Body of pancreas (tissue), 4 donors: ENCODE measurements around the gene PTPRM. TPM values are rescaled to one million over a fixed set of nuclear protein-coding genes. Genes with fewer than 3 reads are reported as not detected.

ENCODE experiments used
- ATAC-seq: fragments of 150-250 bp; one replicate; pipeline ENCODE4 v1.9.1; 2016
- DNase-seq, 4 donors: peaks; one replicate each; pipeline ENCODE4 v3.0.0-alpha.2; 2019
- H3K27ac ChIP-seq, 4 donors: fragments of 200-600 bp; sonication (generic); 1 replicate in 3 of 4; 2 replicates in 1 of 4; pipeline versions ENCODE4 v1.5.1 to v1.6.1; 2016 to 2019; ENCODE audit warnings: mild to moderate bottlenecking in 1 of 4, mixed read lengths in 1 of 4, moderate library complexity in 1 of 4
- H3K27me3 ChIP-seq, 2 donors: fragments of 200-600 bp; sonication (generic); one replicate each; pipeline ENCODE4 v1.6.0; 2016; ENCODE audit warnings: mild to moderate bottlenecking in 1 of 2
- H3K36me3 ChIP-seq, 2 donors: fragments of 200-600 bp; sonication (generic); replicated peaks in 1 of 2; 2 replicates each; pipeline ENCODE4 v1.5.1; 2016; ENCODE audit warnings: low read depth in 2 of 2; ENCODE audit not compliant: insufficient read depth in 1 of 2
- H3K4me1 ChIP-seq: fragments of 200-600 bp; sonication (generic); one replicate; pipeline ENCODE4 v1.6.0; 2016
- H3K4me3 ChIP-seq, 2 donors: fragments of 200-600 bp; sonication (generic); 1 replicate in 1 of 2; 2 replicates in 1 of 2; pipeline ENCODE4 v1.5.1; 2016 to 2019
- H3K9me3 ChIP-seq, 3 donors: fragments of 200-600 bp; sonication (generic); 1 replicate in 2 of 3; 2 replicates in 1 of 3; pipeline ENCODE4 v1.5.1; 2016
- POLR2A ChIP-seq, 3 donors: fragments of 450-650 bp; IDR thresholded peaks; one replicate each; pipeline ENCODE4 v1.6.1; 2016; ENCODE audit warnings: antibody characterized with exemption in 3 of 3, mild to moderate bottlenecking in 2 of 3
- WGBS, 2 donors: methylation state at CpG; one replicate each; pipeline ENCODE4 v1.1.5; 2017; 5-methylcytosine and 5-hydroxymethylcytosine counted together
- intact Hi-C: fragments of 100-400 bp; cut with DNase I; formaldehyde crosslinking; loops from one replicate; pipeline ENCODE4 v1.15.1; 2023
- total RNA-seq, 2 donors: library from RNA; depleted of rRNA; stranded (reverse); fragments of >200 nt; gene quantifications; one replicate each; pipeline ENCODE4 v1.1.0, GENCODE V29; 2016
- TF ChIP-seq, protein P1 (sequence below), 7 experiments: fragments of 450-650 bp in 4 of 7; fragments of 200-600 bp in 3 of 7; sonication (generic) in 3 of 7; IDR thresholded peaks; one replicate each; pipeline ENCODE4 v1.5.1; 2016 to 2019; ENCODE audit warnings: antibody characterized with exemption in 7 of 7

PTPRM gene
- total RNA-seq, 2 donors from 2014 or later = 38.2 to 48.0 TPM

DNA sequence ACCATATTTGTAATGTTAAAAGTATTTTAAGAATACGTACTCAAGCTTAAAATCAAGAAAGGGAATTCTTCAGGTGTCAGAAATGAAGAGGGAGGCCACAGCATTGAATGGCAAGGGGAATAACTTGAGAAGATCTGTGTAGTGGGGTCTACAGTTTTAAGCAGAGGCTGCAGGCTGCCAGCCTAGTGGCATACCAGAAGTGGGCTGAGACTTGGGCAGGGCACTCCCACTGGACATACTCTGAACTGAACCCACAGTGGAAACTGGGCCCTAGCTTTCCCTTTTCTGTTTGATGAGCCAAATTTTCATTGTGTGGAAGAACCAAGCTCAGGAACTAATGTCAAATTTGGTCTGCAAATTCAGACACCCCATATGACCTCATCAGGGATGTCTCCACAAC lies 238.8 kb downstream of the PTPRM start:
- H3K9me3 ChIP-seq = no peaks in the 10 kb centered on the region
- H3K36me3 ChIP-seq = no peaks in the 10 kb centered on the region
- H3K4me1 ChIP-seq = no peaks in the 10 kb centered on the region
- no peak for DNase-seq
- intact Hi-C loops = no loop called here
- no peak for ATAC-seq
- no peaks in the 10 kb centered on the region for H3K27me3 ChIP-seq
- TF ChIP-seq, protein P1, sequence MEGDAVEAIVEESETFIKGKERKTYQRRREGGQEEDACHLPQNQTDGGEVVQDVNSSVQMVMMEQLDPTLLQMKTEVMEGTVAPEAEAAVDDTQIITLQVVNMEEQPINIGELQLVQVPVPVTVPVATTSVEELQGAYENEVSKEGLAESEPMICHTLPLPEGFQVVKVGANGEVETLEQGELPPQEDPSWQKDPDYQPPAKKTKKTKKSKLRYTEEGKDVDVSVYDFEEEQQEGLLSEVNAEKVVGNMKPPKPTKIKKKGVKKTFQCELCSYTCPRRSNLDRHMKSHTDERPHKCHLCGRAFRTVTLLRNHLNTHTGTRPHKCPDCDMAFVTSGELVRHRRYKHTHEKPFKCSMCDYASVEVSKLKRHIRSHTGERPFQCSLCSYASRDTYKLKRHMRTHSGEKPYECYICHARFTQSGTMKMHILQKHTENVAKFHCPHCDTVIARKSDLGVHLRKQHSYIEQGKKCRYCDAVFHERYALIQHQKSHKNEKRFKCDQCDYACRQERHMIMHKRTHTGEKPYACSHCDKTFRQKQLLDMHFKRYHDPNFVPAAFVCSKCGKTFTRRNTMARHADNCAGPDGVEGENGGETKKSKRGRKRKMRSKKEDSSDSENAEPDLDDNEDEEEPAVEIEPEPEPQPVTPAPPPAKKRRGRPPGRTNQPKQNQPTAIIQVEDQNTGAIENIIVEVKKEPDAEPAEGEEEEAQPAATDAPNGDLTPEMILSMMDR (IDR thresholded peaks at IDR 0.05) = no peak
- no peak for TF ChIP-seq POLR2A (IDR thresholded peaks at IDR 0.05)
- H3K4me3 ChIP-seq = no peak overlapping the region
- H3K27ac ChIP-seq = no peak overlapping the region
- 93 to 96% methylated on average over 1 of the region's 1 CpG for WGBS, 2 donors

DNA sequence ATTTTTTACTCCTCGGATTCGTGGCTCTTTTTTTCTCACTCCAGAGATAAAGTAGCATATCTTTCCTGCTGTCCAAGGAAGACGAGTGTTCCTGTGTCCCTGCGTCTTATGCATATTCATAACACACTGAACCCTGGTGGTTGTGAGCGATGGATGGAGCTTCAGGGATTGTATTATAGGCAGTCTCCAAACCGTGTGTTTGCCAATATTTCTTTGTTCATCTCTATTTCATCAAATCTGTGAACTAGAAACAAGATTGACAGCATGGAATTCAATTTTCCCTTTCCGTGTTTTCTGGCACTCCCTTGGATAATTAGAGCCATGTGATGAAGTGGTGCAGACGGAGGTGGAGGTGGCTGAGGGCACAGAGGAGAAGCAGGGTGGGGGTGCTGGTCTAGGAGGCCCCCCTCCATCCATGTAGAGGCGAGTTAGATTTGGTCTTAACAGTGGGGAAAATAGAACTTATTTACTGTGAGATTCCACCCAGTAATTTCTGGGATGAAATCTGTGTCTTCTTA lies 240.9 kb downstream of the PTPRM start:
- WGBS, 2 donors = 80 to 81% methylated on average over 9 of the region's 9 CpGs
- Histone ChIP-seq H3K4me1 (peaks cover 4% of the 10 kb centered on the region), H3K27ac (no peak overlapping the region), H3K36me3 (no peaks in the 10 kb centered on the region), H3K4me3 (no peak overlapping the region), H3K9me3 (no peaks in the 10 kb centered on the region), H3K27me3 (no peaks in the 10 kb centered on the region)
- no peak for TF ChIP-seq POLR2A (IDR thresholded peaks at IDR 0.05)
- TF ChIP-seq, protein P1 (IDR thresholded peaks at IDR 0.05) = no peak
- DNase-seq (no peak), ATAC-seq (no peak)
- intact Hi-C loops = no loop called here

DNA sequence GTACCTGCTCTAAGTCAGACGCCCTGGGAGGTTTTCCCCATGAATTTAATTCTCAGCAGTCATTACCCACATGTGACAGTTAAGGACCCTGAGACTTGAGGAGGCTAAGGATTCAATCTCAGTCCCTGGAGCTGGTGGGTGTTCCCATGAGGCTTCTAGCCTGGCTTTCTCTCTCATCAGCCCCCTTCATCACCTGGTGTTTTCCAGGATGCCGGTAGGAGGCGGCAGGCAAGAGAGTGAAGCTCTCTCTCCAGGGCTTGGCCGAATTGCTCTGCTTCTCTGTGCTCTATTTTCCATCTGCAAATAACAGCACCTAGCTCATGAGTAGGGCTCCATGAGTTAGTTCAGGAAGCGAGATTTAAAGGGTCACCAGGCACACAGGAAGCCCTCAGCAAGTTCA lies 241.9 kb downstream of the PTPRM start:
- H3K4me1 ChIP-seq = peaks cover 5% of the 10 kb centered on the region
- no peak overlapping the region for H3K27ac ChIP-seq
- 87 to 92% methylated on average over 5 of the region's 5 CpGs for WGBS, 2 donors
- DNase-seq (no peak), ATAC-seq (no peak)
- intact Hi-C loops = no loop called here
- H3K9me3 ChIP-seq = peaks cover 0 to under 1% (median 0%) of the 10 kb centered on the region in 3 donors
- no peaks in the 10 kb centered on the region for H3K36me3 ChIP-seq
- no peaks in the 10 kb centered on the region for H3K27me3 ChIP-seq
- TF ChIP-seq, protein P1 (IDR thresholded peaks at IDR 0.05) = no peak
- TF ChIP-seq POLR2A (IDR thresholded peaks at IDR 0.05) = no peak
- H3K4me3 ChIP-seq = no peak overlapping the region

DNA sequence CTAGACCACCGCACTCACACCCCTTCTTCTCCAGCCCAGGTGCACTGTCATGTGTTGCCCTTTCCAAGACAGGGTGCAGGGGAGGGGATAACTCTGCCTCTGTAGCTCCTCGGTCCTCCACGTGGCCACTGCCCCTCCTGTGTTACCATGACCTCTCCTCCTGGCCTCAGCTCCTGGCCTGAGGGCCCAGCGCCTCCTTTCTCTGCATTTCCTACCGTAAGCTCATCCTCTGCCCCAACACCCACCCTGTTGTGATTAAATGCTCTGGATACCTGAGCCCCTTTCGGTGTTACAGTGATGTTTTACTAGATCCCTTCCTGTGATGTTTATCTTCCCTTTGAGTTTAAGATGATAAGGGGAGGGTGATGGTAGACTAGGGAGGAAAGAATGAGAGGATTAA lies 242.3 kb downstream of the PTPRM start:
- 92 to 98% methylated on average over 6 of the region's 6 CpGs for WGBS, 2 donors
- DNase-seq = no peak

DNA sequence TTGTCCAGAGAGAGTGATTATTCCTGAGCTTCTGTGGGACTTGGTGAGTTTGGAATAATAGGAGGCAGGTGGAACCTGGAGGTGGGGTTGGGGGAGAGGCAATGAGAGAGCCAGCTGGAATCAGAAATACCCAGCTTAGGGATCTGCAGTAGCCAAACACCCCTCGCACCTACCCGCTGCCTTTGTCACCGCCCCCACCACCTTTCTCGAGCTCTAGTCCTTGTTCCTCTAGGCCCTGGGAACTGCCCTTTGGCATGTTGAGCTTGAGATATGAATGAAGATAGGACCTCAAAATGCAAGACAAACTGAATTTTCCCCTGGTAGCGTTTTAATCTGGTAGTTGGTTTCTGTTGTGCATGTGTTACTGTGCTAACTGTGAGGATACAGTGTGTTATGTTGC lies 242.9 kb downstream of the PTPRM start:
- no peaks in the 10 kb centered on the region for H3K36me3 ChIP-seq
- no peak overlapping the region for H3K27ac ChIP-seq
- no peak for DNase-seq
- no peak overlapping the region for H3K4me3 ChIP-seq
- TF ChIP-seq POLR2A (IDR thresholded peaks at IDR 0.05) = no peak
- TF ChIP-seq, protein P1 (IDR thresholded peaks at IDR 0.05) = no peak
- intact Hi-C loops = no loop called here
- 93 to 96% methylated on average over 5 of the region's 5 CpGs for WGBS, 2 donors
- ATAC-seq = no peak
- H3K27me3 ChIP-seq = no peaks in the 10 kb centered on the region
- peaks cover 5% of the 10 kb centered on the region for H3K4me1 ChIP-seq
- H3K9me3 ChIP-seq = peaks cover 0 to 10% (median 0%) of the 10 kb centered on the region in 3 donors

More for the DNA sequence above, 242.3 kb downstream of the PTPRM start:
- no peak for ATAC-seq
- H3K36me3 ChIP-seq = no peaks in the 10 kb centered on the region
- TF ChIP-seq, protein P1 (IDR thresholded peaks at IDR 0.05) = no peak
- no peak for TF ChIP-seq POLR2A (IDR thresholded peaks at IDR 0.05)
- H3K27ac ChIP-seq = no peak overlapping the region
- H3K27me3 ChIP-seq = no peaks in the 10 kb centered on the region
- peaks cover 5% of the 10 kb centered on the region for H3K4me1 ChIP-seq
- intact Hi-C loops = no loop called here
- peaks cover 0 to 5% (median 0%) of the 10 kb centered on the region in 3 donors for H3K9me3 ChIP-seq
- no peak overlapping the region for H3K4me3 ChIP-seq
